ENCODE measurements around the gene PEX11A.

The PEX11A gene

GRCh38 chr15:89674526-89674925 lies 16.0 kb downstream of the PEX11A start:
- no peak for DNase-seq

- no peak for DNase-seq
Observed at GRCh38 chr15:89673165-89673512, 17.4 kb downstream of the PEX11A start.

GRCh38 chr15:89672221-89673164 lies 18.1 kb downstream of the PEX11A start:
- DNase-seq, result no peak

GRCh38 chr15:89671687-89672086 lies 18.9 kb downstream of the PEX11A start:
- DNase-seq, result no peak

- no peak for DNase-seq
Observed at GRCh38 chr15:89670971-89671560, 19.5 kb downstream of the PEX11A start.

GRCh38 chr15:89669941-89670340 lies 20.6 kb downstream of the PEX11A start:
- no peak for DNase-seq

- DNase-seq, result no peak
Observed at GRCh38 chr15:89669309-89669865, 21.2 kb downstream of the PEX11A start.

- no peak for DNase-seq
Observed at GRCh38 chr15:89668171-89668570, 22.4 kb downstream of the PEX11A start.

- no peak for DNase-seq
Observed at GRCh38 chr15:89667706-89667960, 22.9 kb downstream of the PEX11A start.

- DNase-seq, result no peak
Observed at GRCh38 chr15:89666858-89667705, 23.5 kb downstream of the PEX11A start.

GRCh38 chr15:89666184-89666857 lies 24.2 kb downstream of the PEX11A start:
- no peak for DNase-seq

GRCh38 chr15:89665449-89666181 lies 24.9 kb downstream of the PEX11A start:
- DNase-seq, result no peak

- no peak for DNase-seq
Observed at GRCh38 chr15:89664441-89665350, 25.9 kb downstream of the PEX11A start.

- DNase-seq, result no peak
Observed at GRCh38 chr15:89662893-89663626, 27.5 kb downstream of the PEX11A start.

GRCh38 chr15:89660556-89660955 lies 30.0 kb downstream of the PEX11A start:
- no peak for DNase-seq

- no peak for DNase-seq
Observed at GRCh38 chr15:89659295-89659694, 31.3 kb downstream of the PEX11A start.

- no peak for DNase-seq
Observed at GRCh38 chr15:89657686-89658200, 32.8 kb downstream of the PEX11A start.

- DNase-seq, result no peak
Observed at GRCh38 chr15:89656116-89656815, 34.3 kb downstream of the PEX11A start.

All from activated CD4-positive, alpha-beta T cell treated with anti-CD3 and anti-CD28 coated beads for 4 hours (primary cell).